Ureter (tissue), 1 donor: ENCODE data around the gene SMCO2. TPM values are rescaled to one million over a fixed set of nuclear protein-coding genes. Genes with fewer than 3 reads are reported as not detected.

Experiments used
- DNase-seq: peaks from one replicate; pipeline ENCODE4 v3.0.0-alpha.2; 2020; ENCODE audit warnings: low spot score
- total RNA-seq: library from RNA; stranded (reverse); gene quantifications from one replicate; pipeline ENCODE4 v1.2.4, GENCODE V29; 2023
- donor health status: DM: yes; HTN: yes; CAD: no.

Gene SMCO2
- not detected for total RNA-seq

DNA sequence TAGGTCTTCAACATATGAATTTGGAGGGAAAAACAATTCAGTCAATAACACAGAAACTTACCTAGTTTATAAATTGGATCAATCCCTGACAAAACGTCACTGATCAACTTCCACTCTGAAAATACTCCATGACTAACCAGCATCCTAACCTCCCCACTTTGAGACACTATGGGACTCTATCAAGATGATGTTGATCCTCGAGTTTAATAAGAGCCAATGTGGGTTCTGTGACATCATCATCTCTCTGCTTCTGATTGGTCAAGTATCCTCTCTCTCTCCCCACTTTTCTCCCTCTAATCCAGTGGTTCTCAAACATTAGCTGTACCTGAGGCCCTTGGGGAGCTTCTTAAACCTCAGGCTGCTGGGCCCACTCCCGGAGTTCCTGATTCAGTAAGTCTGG, at the start of gene SMCO2:
SMCO2 (plus strand) TSS at position 301 of the 400 bp plus-strand sequence. CDS start 23,896 bp downstream, outside the sequence.
- DNase-seq, result no peak

DNA sequence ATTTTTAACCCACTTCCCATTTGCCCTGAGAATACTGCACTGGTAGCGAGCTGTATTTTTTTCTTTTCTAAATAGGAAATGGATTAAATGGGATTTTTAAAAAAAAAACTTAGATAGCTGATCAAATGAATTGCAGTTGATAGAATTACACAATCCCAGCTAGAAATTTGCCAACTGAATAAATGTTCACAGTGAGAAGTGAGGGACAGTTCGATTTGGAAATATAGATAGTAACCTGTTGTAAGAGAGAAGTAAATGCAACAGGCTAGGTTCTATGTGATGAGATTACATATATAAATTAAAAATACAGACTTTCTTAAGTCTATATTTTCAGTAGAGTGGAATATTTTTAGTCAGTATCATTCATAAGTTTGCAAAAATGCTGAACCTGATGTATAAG, 48.1 kb upstream of the SMCO2 start:
- DNase-seq, result no peak

DNA sequence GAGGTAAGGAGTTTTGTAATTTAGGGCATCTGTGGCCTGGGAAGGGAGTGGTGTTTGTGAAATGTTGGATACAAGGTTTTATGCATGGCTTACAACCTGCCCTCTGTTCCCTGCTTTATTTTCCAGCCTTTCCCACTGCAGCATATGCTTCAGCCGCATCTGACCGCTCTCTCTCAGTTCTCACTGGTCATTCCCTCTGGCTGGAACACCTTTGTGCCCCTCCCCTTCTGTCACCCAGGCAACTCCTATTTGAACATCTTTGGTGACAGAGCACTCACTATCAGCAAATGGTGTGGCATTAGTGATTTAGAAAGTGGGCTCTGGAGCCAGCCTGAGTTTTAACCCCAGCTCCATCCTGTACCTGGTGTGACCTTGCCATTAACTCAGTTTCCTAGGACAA, 47.5 kb upstream of the SMCO2 start:
- DNase-seq, result no peak

DNA sequence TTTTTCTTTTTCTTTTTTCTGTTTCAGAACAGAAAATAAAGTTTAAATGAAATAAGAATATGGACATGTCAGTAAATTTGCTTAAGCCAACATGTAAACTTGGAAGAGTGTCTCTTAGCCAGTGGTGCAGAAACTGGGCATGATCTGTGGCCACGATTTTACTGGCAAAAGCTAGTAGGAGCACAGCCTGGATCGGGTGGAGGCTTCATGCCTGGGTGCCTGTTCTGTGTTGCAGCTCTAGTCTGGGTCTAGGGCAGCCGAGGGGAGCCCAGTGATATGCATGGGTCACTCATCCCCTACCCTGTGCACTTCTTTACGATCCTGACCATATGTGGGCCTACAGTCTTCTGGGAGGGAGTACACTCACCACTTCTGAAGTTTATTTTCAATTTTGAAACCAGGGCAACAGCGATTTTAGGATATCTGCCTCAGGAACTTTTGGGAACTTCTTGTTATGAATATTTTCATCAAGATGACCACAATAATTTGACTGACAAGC, 45.6 kb upstream of the SMCO2 start:
- DNase-seq, result no peak

DNA sequence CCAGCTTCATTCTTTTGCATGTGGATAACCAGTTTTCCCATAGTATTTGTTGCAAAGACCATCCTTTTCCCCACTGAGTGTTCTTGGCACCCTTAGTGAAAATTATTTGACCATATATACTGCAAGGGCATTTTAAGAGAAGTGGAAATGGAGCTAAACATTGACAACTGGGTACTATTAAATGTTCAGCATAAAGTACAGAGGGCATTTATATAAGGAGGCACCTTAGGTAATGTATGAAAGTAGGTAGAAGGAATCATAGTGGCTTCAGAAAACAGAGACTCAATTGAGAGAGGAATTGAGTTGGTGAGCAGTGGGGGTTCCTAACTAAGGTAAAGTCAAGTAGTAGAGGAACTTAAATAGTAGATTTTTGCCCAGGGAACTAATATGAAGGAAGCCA, 34.5 kb upstream of the SMCO2 start:
- DNase-seq, result no peak

DNA sequence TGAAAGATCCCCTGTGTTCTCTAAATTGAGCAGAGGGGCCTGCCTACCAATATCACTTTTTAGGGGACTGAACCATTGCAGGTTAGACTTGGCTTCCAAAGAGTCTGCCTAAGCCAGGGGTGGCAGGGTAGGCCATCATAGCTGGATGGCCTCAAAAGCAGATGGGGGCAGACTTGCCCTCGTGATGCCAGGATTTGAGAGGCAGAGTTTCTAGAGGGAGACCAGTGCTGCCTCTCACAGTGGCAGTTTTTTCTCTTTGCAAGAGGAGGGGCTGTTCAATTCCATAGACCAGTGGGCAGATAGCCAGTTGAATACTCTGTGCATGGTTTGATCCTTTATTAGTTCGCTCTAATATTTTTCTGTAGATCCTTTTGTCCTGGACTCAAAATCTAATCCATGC, 23.8 kb upstream of the SMCO2 start:
- no peak for DNase-seq

DNA sequence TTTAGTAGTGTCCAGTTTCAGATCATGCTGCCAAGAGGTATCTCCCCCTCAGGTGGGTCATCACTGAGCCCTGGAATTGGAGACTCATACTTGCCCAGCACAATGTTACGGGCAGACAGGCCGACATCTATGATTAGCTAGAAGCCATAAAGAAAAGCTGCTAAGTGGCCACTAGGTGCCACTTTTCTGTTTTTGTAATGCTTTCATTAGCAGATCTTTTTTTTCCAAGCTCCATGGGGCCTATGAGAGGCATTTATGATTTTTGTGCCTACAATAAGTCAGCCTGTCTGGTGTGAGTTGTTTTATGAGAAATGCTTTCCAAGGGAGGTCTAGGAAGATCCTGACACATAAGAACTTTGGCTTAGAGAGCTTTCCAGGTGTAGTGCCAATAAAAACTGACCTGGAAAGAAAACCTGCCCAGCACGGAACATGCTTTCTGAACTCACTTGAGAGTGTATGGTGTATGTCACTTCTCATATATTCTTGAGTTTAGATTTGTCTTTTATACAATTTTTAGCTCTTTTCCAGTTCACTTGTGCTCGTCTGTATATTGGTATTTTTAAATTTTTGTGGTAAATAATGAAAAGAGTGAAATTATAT, 21.8 kb upstream of the SMCO2 start:
- no peak for DNase-seq

DNA sequence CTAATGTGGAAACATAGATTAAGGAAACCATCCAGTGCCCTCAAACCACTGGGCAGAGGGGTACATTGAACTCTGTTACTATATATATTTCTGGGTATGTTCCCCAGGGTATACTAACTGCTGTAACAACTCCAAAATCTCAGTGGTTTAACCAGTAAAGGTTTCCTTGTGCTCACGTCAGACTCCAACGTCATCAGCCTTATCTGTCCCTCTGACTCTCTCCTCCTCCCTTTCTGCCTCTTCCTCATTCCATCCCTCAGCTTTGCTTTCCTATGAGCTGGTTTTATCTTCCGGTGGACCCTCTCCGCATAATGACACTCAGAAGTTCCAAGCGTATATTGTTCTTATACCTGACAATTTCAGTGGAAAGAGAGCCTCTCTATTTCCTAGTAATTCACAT, 21.2 kb upstream of the SMCO2 start:
- no peak for DNase-seq

DNA sequence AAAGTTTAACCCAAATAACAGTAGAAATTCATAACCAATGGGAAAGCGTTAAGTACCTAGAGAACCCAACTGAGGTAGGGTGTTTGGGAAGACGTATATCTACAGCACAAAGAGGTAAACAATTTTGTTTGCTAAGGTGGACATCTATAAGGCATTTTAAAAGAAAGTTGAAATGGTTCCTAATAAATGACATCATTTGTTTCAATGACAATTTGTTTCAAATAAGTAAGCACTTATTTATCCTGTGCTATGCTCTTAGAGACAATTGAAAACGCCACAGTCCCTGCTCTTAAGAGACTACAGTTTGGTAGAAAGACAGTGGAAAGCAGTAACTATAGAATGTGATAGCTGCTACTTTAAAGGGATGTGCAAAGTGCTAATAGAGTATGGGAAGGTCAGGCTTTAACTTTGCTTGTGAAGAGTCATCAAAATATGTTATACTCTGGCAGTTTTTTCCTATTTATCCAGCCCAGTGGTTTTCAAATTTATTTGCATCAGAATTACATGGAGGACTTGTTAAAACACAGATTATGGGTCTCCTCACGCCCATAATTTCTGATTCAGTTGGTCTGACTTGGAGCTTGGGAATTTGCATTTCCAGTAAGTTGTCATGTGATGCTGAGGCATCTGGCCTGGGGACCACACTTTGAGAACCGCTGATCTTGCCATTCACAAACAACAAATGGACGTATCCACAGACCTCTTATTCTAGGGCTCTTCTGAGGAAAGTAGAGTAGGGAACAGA, 19.6 kb upstream of the SMCO2 start:
- DNase-seq, result no peak

DNA sequence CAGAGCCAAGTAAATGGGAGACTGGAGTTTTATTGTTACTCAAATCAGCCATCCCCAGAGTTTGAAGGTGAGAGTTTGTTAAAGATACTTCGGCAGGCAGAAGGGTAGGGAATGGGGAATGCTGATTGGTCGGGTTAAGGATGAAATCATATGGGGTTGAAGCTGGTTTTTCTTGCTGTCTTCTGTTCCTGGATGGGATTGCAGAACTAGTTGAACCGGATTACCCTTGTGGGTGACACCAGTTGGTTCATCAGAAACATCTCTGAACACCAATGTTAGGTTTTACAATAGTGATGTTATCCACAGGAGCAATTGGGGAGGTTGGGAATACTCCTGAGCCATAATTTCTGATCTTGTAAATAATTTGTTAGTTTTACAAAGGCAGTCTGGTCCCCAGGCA, 18.7 kb upstream of the SMCO2 start:
- DNase-seq, result no peak

DNA sequence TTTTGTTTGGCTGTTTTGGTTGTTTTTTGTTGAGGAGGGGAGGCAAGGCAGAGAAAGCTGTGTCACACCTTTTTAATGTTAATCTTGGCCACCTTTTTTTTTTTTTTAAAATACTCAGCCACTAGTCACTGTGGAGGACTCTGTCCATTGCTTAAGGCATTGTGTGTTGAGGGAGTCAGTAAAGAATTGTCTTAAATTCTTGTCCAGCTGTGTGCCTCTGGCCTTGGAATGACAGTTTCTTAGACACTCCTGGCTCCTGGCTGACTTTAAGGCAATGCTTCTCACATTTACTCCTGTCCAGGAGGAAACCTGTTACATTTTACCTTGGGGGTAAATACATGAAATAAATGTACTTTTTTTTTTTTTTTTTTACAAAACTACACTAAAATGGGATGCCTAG, 18.1 kb upstream of the SMCO2 start:
- DNase-seq, result no peak

DNA sequence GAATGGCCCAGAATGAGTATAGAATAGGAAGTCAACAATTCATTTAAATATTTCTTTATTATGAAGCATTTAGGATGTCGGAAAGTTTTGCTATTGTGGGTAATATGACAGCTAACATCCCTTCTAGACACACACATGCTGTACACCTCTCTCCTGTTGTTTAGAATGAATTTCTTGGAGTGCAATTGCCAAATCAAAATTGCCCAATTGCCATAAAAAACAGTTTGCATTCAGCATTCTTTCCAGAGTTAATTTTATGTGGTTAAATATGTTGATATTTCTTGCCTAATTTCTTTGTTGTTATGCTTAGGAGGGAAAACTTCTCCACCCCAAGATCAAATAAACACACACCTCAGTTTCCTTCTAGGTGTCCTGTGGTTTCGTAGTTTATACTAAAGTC, 16.9 kb upstream of the SMCO2 start:
- no peak for DNase-seq

DNA sequence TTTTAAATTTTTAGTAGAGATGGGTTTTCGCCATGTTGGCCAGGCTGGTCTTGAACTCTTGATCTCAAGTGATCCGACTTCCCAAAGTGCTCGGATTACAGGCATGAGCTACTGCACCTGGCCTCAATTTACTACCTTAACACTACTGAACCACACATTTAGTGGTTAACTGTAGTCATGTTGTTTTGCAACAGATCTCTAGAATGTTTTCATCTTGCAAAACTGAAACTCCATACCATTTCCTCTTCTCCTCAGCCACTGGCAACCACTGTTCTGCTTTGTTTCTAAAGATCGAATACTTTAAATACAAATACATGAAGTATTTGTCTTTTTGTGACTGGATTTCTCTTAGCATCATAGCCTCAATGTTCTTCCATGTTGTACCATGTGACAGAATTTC, 15.4 kb upstream of the SMCO2 start:
- no peak for DNase-seq

DNA sequence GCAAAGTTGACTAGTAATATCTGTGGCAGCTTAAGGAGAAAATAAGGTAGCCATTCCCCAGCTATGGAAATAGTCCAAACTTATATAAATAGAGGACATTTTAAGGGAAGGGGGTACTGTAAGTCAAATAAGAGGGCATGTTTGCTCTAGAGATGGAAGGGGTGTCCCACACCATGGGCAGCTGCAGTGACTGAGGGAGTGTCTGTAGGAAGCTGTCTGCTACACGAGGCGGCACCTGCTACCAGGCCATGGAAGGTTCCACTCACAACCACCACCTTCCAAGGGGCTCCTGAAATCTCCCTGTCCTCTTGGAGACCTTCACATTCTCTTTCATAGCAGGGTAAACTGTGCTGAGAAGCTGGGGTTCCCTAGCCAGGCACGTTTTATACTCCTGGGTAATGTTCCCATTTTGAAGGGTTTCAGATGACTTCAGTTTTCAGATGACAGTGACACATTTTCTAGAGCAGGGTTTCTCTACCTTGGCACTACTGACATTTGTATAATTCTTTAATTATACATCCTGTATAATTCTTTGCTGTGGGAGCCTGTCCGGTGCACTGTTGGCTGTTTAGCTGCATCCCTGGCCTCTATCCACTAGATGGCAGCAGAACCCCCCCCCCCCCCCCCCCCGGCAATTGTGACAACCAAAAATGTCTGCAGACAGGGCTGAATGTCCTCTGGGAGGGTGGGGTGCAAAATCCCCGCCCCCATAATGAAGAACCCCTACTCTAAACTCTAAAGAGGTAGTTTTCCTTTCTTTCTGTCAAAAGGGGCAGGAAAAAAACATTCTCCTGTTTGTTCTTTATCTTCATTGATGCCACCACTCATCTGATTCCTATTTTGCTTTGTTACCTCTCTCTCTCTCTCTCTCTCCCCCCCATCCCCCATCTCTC, 11.6 kb upstream of the SMCO2 start:
- no peak for DNase-seq

DNA sequence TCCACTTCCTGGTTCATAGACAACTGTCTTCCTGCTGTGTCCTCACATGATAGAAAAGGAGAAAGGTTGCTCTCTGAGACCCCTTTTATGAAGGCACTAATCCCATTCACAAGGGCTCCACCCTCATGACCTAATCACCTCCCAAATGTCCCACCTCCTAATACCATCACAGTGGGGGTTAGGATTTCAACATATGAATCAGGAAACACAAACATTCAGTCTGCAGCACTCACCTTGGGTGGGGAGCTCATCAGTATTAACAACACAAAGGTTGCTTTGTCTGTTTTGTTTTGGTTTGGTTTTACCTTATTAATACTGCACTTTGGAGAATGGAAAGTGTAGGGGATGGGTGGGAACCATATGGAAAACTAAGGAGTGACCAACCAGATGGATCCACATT, 10.5 kb upstream of the SMCO2 start:
- DNase-seq, result no peak

DNA sequence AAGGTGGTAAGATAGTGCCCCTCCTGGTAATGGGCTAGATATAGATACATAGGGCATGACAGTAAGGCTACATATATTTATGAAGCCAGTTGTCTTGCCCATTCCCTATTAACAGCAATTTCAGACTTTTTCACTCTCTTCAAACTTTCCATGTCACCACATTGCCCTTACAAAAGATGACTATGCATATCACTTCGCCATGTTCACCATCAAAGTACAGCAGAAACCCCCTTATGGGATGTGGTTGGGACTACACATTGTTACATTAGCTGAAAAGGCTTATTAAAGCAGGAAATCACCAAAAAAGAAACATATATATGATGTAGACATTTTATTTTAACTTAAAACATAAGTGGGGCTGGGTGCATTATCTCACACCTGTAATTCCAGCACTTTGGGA, 9.8 kb upstream of the SMCO2 start:
- DNase-seq, result no peak

DNA sequence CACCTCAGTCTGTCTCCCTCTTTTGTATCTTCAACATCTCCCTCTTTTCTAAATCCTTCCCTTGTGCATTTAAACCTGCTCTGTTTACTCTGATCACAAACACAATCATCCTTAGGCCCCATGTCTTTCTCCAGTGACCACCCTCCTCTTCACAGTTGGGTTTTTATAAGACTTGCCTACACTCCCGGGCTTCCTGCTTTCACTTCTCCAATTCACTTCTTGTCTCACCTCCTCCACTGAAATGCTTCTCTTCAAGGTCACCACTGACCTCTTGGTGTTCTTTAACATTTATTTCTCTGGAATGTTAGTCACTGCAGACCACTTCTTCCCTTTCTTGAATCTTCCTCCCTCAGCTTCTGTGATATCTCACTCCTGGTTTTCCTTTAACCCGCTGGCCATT, 8.7 kb upstream of the SMCO2 start:
- no peak for DNase-seq

DNA sequence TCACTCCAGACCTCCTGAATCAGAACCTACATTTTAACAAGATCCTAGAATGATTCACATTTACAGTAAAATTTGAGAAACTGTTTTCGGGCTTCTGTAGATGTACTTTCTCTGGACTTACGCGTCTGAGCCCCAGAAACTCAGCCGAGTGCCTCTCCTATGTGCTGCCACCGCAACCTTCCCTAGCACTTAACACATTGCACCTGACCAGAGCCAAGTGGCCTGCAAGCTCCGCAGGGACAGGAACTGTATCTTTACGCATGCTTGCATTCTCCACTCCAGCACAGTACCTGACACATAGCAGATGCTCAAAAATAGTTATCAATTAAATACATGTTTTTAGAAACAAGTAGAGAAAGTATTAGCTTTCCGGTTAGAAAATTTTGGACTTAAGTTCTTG, 1.2 kb downstream of the SMCO2 start:
- DNase-seq, result no peak

DNA sequence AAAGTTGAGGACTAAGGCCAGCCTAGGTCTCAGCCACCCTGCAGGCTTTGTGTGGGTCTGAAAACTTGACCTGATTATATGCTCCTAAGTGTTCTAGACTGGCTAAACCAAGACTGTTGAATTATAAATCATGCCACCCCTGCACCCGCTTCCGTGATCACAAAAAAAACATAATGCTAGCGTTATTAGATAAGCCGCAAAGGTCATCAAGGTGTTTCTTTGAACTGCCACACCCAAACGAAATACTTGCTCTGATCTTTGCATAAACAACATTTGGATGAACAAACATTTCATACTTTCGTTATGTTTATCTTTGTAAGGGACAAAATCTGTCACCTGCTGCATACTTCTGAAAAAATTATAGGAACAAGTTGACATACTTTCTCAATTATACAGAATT, 2.5 kb downstream of the SMCO2 start:
- DNase-seq, result no peak

DNA sequence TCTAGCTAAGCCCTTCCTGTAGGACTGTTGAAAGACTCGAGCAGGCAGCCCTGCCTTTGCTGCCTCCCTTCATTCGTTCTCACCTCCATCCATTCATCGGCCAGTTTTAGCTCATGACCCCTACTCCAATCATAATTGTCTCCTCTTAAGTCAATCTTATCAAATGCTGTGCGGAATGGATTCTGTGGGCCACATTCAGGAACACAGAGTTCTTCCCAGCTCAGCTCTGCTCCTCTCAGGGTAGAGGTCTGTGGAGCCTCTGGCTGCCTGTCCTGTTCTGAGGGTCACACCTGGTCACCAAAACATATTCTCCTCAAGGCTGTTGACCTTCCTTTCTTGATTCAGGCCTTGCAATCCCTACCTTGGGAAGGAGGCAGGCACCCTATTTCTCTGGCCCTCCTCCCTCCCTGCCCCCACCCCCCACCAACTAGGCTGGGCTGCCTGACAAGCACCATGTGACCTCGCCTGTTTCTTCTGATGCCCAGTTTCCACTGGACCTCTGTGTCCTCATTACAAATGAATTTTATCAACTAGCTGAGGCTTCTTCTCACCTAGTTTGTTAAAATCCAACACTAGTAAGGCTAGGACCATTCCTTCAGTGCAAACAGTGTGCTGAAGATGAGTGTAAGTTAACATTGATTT, 3.5 kb downstream of the SMCO2 start:
- DNase-seq, result no peak

DNA sequence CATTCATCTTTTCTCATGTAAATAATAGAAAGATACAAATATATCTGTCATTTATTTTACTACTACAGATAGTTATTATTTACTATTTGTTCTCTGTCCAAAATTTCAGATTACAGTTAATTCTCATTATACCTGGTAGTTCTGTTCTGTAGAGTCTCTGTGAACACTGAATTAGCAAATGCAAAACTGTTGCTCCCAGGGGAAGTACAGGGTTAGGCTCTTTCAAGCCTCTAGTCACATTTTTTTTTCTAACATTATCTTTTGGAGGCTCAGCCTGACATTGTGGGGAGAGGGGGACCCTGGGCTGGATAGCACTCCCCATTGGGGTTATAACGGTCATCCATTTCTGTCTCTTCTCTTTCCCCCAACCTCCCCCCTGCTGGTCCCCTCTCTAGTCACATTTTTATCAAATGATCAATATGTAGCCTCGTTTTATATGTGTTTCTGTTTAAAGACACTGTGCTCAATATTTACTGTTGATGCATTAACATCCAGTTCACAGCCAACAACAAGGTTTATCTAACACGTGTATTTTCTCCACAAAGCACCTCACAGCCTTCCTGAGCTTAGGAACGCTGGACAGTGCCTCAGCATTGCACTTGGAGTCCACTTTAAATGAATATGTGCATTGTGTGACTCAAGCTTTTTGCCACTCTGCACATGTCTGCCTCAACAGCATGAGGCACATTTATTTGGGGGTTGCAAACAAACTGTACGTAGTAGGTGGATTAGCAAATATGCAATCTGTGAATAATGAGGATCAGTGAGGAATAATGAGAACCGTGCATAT, 4.7 kb downstream of the SMCO2 start:
- no peak for DNase-seq
